Ishikawa (cell line): ENCODE results near the gene SIT1.

Experiments used
- CREB1 ChIP-seq: IDR thresholded peaks from 2 replicates; pipeline ENCODE4 v1.6.1; 2012; ENCODE audit warnings: low read depth
- ZBTB7A ChIP-seq: IDR thresholded peaks from 2 replicates; pipeline ENCODE4 v1.6.1; 2012; ENCODE audit warnings: low read depth

DNA sequence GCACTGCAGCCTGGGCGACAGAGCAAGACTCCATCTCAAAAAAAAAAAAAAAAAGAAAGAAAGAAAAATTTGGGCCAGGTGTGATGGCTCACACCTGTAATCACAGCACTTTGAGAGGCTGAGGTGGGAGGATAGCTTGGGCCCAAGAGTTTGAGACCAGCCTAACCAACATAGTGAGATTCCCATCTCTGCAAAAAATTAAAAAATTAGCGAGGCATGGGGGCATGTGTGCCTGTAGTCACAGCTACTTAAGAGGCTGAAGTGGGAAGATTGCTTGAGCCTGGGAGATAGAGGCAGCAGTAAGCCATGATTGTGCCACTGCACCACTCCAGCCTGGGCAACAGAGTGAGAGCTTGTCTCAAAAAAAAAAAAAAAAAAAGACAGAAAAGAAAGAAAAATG, 2.9 kb upstream of the SIT1 start:
- no peak for TF ChIP-seq ZBTB7A
- no peak for TF ChIP-seq CREB1
